H9 (cell line): Measurements from ENCODE around the gene PARP16. TPM values are rescaled to one million over a fixed set of nuclear protein-coding genes. Genes with fewer than 3 reads are reported as not detected.

ENCODE experiments used
- DNase-seq: peaks from one replicate; pipeline ENCODE4 v3.0.0-alpha.2; 2017
- H2AFZ ChIP-seq: one replicate; pipeline ENCODE4 v1.6.1; 2013; ENCODE audit warnings: mild to moderate bottlenecking, low read length, control low read depth, moderate library complexity
- H2AK5ac ChIP-seq: 2 replicates; pipeline ENCODE4 v1.6.1; 2013; ENCODE audit warnings: low read length, control low read depth, mixed read lengths; ENCODE audit not compliant: insufficient read length
- H2BK120ac ChIP-seq: one replicate; pipeline ENCODE4 v1.6.1; 2013; ENCODE audit warnings: low read depth, mild to moderate bottlenecking, low read length, control low read depth, inconsistent platforms; ENCODE audit not compliant: poor library complexity, severe bottlenecking
- H2BK12ac ChIP-seq: 2 replicates; pipeline ENCODE4 v1.6.1; 2013; ENCODE audit warnings: low read length, control low read depth, mixed read lengths, low read depth; ENCODE audit not compliant: insufficient read length
- H2BK15ac ChIP-seq: 2 replicates; pipeline ENCODE4 v1.6.1; 2013; ENCODE audit warnings: low read depth, low read length, control low read depth
- H2BK20ac ChIP-seq: one replicate; pipeline ENCODE4 v1.6.1; 2013; ENCODE audit warnings: low read depth, mild to moderate bottlenecking, low read length, control low read depth, inconsistent platforms; ENCODE audit not compliant: poor library complexity, severe bottlenecking
- H2BK5ac ChIP-seq: 2 replicates; pipeline ENCODE4 v1.6.1; 2013; ENCODE audit warnings: low read length, control low read depth, mixed read lengths; ENCODE audit not compliant: insufficient read length
- H3K14ac ChIP-seq: 2 replicates; pipeline ENCODE4 v1.6.1; 2013; ENCODE audit warnings: low read length, control low read depth; ENCODE audit not compliant: insufficient read depth
- H3K18ac ChIP-seq: 2 replicates; pipeline ENCODE4 v1.6.1; 2013; ENCODE audit warnings: low read depth, mild to moderate bottlenecking, mixed read lengths, low read length, control low read depth; ENCODE audit not compliant: insufficient read length
- H3K23ac ChIP-seq: 2 replicates; pipeline ENCODE4 v1.6.1; 2013; ENCODE audit warnings: low read length, control low read depth, mixed read lengths, low read depth; ENCODE audit not compliant: insufficient read length
- H3K23me2 ChIP-seq: 2 replicates; pipeline ENCODE4 v1.6.1; 2013; ENCODE audit warnings: low read depth, mild to moderate bottlenecking, mixed read lengths, low read length, control low read depth; ENCODE audit not compliant: insufficient read length, poor library complexity, severe bottlenecking
- H3K27ac ChIP-seq: 2 replicates; pipeline ENCODE4 v1.5.1; 2013; ENCODE audit warnings: low read length, control low read depth, mixed read lengths, low read depth; ENCODE audit not compliant: insufficient read length
- H3K27me3 ChIP-seq: 2 replicates; pipeline ENCODE4 v1.6.1; 2013; ENCODE audit warnings: low read length, control low read depth, inconsistent platforms; ENCODE audit not compliant: insufficient read depth
- H3K4ac ChIP-seq: 2 replicates; pipeline ENCODE4 v1.6.1; 2013; ENCODE audit warnings: low read depth, mild to moderate bottlenecking, control low read depth, inconsistent platforms, low read length, moderate library complexity
- H3K4me1 ChIP-seq: 2 replicates; pipeline ENCODE4 v1.6.1; 2013; ENCODE audit warnings: low read length, control low read depth, inconsistent platforms; ENCODE audit not compliant: insufficient read depth
- H3K4me2 ChIP-seq: 2 replicates; pipeline ENCODE4 v1.6.1; 2013; ENCODE audit warnings: low read length, control low read depth, mixed read lengths; ENCODE audit not compliant: insufficient read length, insufficient read depth
- H3K56ac ChIP-seq: 2 replicates; pipeline ENCODE4 v1.6.1; 2013; ENCODE audit warnings: low read depth, mild to moderate bottlenecking, mixed read lengths, low read length, control low read depth; ENCODE audit not compliant: insufficient read length
- H3K79me1 ChIP-seq: 2 replicates; pipeline ENCODE4 v1.6.1; 2013; ENCODE audit warnings: low read depth, mild to moderate bottlenecking, moderate library complexity, low read length, control low read depth, inconsistent platforms; ENCODE audit not compliant: insufficient read depth, poor library complexity, severe bottlenecking
- H3K79me2 ChIP-seq: 2 replicates; pipeline ENCODE4 v1.6.1; 2013; ENCODE audit warnings: low read length, control low read depth, inconsistent platforms; ENCODE audit not compliant: insufficient read depth
- H3K9ac ChIP-seq: 2 replicates; pipeline ENCODE4 v1.6.1; 2013; ENCODE audit warnings: low read length, control low read depth, mixed read lengths; ENCODE audit not compliant: insufficient read length; ENCODE audit errors: extremely low read depth
- H3K9me3 ChIP-seq: one replicate; pipeline ENCODE4 v1.6.1; 2013; ENCODE audit warnings: low read depth, low read length, inconsistent platforms; ENCODE audit not compliant: control insufficient read depth
- H3T11ph ChIP-seq: one replicate; pipeline ENCODE4 v1.6.1; 2013; ENCODE audit warnings: mild to moderate bottlenecking, low read length, control low read depth, inconsistent platforms
- H4K20me1 ChIP-seq: one replicate; pipeline ENCODE4 v1.6.1; 2013; ENCODE audit not compliant: control insufficient read depth, insufficient read length, insufficient read depth
- H4K5ac ChIP-seq: 2 replicates; pipeline ENCODE4 v1.6.1; 2013; ENCODE audit warnings: low read depth, mild to moderate bottlenecking, mixed read lengths, low read length, control low read depth; ENCODE audit not compliant: insufficient read length
- H4K8ac ChIP-seq: replicated peaks from 2 replicates; pipeline ENCODE4 v1.6.1; 2013; ENCODE audit warnings: low read length, control low read depth, mixed read lengths, low read depth; ENCODE audit not compliant: insufficient read length
- H4K91ac ChIP-seq: 2 replicates; pipeline ENCODE4 v1.6.1; 2013; ENCODE audit warnings: low read depth, mild to moderate bottlenecking, moderate library complexity, mixed read lengths, low read length, control low read depth; ENCODE audit not compliant: insufficient read length
- H3K27ac Mint-ChIP-seq, 3 experiments: 2 replicates in 2 of 3; 3 replicates in 1 of 3; pipeline ENCODE4 v1.8.0; 2020 to 2021; ENCODE audit warnings: mixed read lengths in 3 of 3, mild to moderate bottlenecking in 1 of 3, moderate library complexity in 1 of 3
- H3K27me3 Mint-ChIP-seq: 2 replicates; pipeline ENCODE4 v1.8.0; 2021; ENCODE audit warnings: low read depth, mild to moderate bottlenecking, moderate library complexity, mixed read lengths
- H3K36me3 Mint-ChIP-seq, 3 experiments: 2 replicates in 2 of 3; 3 replicates in 1 of 3; pipeline ENCODE4 v1.8.0; 2020 to 2021; ENCODE audit warnings: low read depth in 3 of 3, mixed read lengths in 3 of 3; ENCODE audit not compliant: insufficient read depth in 1 of 3
- H3K4me1 Mint-ChIP-seq, 2 experiments: 2 replicates each; pipeline ENCODE4 v1.8.0; 2020; ENCODE audit warnings: mixed read lengths in 2 of 2
- H3K4me3 Mint-ChIP-seq, 2 experiments: 2 replicates in 1 of 2; 3 replicates in 1 of 2; pipeline ENCODE4 v1.8.0; 2020 to 2021; ENCODE audit warnings: mild to moderate bottlenecking in 2 of 2, mixed read lengths in 2 of 2, moderate library complexity in 1 of 2
- H3K9me3 Mint-ChIP-seq, 2 experiments: 2 replicates in 1 of 2; 3 replicates in 1 of 2; pipeline ENCODE4 v1.8.0; 2020; ENCODE audit warnings: mild to moderate bottlenecking in 2 of 2, mixed read lengths in 2 of 2, moderate library complexity in 1 of 2
- CTCF ChIP-seq: fragments of 200-600 bp; sonication (generic); conservative IDR thresholded peaks from 3 replicates; pipeline ENCODE4 v1.8.0; 2021; ENCODE audit warnings: antibody characterized with exemption, mild to moderate bottlenecking
- WGBS: extraction: QIAGEN DNeasy Blood & Tissue Kit; methylation state at CpG from one replicate; pipeline ENCODE4 v1.1.7; 2013; ENCODE audit warnings: missing lambda C conversion rate, low lambda C conversion rate, mixed read lengths; ENCODE audit not compliant: insufficient read length; ENCODE audit errors: extremely low coverage; 5-methylcytosine and 5-hydroxymethylcytosine counted together
- total RNA-seq: library from RNA; stranded (reverse); gene quantifications from 2 replicates; pipeline ENCODE4 v1.2.1, GENCODE V29; 2021

PARP16 gene
- total RNA-seq, 1 experiment from 2014 or later = 3.9 TPM

- H3K9me3 Mint-ChIP-seq = no peaks in the 10 kb centered on the region; a peak in 1 of 5 replicates
- no peak for TF ChIP-seq CTCF
- H3K9ac ChIP-seq = no peak overlapping the region
- H2BK120ac ChIP-seq = no peak overlapping the region
- H4K20me1 ChIP-seq = no peaks in the 10 kb centered on the region
- no peaks in the 10 kb centered on the region; the same call in 1 of the 2 replicates for H3K4me1 ChIP-seq
- H2AK5ac ChIP-seq = no peak overlapping the region
- H2AFZ ChIP-seq = no peak overlapping the region
- H3K27ac ChIP-seq = no peak overlapping the region
- peak overlapping the region in 1 of 3 experiments; percentile 41; a peak in 1 of 7 replicates for H3K27ac Mint-ChIP-seq
- no peaks in the 10 kb centered on the region for H3K9me3 ChIP-seq
- H3K36me3 Mint-ChIP-seq = peaks cover 19 to 28% (median 25%) of the 10 kb centered on the region in 3 experiments; a peak in 6 of 7 replicates
- no peaks in the 10 kb centered on the region for H3K27me3 ChIP-seq
- no peaks in the 10 kb centered on the region; the same call in 1 of the 2 replicates for H3K27me3 Mint-ChIP-seq
- H3K4me1 Mint-ChIP-seq = peaks cover 34 to 40% of the 10 kb centered on the region in 2 experiments
- H3K4me3 Mint-ChIP-seq = no peak overlapping the region
- H4K91ac ChIP-seq = no peak overlapping the region
- no peak overlapping the region for H3K56ac ChIP-seq
- no peaks in the 10 kb centered on the region for H3K79me1 ChIP-seq
- no peak overlapping the region for H2BK12ac ChIP-seq
- no peak overlapping the region for H3K14ac ChIP-seq
- no peaks in the 10 kb centered on the region for H3K23me2 ChIP-seq
- no peak overlapping the region for H4K5ac ChIP-seq
- H3T11ph ChIP-seq = no peak overlapping the region
- DNase-seq = no peak
- no peak overlapping the region for H3K4ac ChIP-seq
- H3K79me2 ChIP-seq = no peaks in the 10 kb centered on the region; the same call in 1 of the 2 replicates
- no peak overlapping the region for H3K23ac ChIP-seq
- WGBS = no CpG with 5 or more reads among the region's 7 CpGs
- H2BK15ac ChIP-seq = no peak overlapping the region
- H2BK5ac ChIP-seq = no peak overlapping the region
- H4K8ac ChIP-seq = no peak overlapping the region
- H2BK20ac ChIP-seq = no peak overlapping the region
- no peak overlapping the region for H3K18ac ChIP-seq
- no peak overlapping the region for H3K4me2 ChIP-seq
Measured at GRCh38 chr15:65331811-65332210, 45.1 kb upstream of the PARP16 start.
